Peyer's patch (tissue), 4 donors: ENCODE measurements around the gene ASIC5. TPM values are rescaled to one million over a fixed set of nuclear protein-coding genes. Genes with fewer than 3 reads are reported as not detected.
"Not testable (repeated sequence)": the region's sequence is repeated elsewhere in the genome, so short reads cannot be mapped to it uniquely, and the experiment has no call there.

Experiments used
- DNase-seq, 3 donors: peaks; one replicate each; pipeline ENCODE4 v3.0.0-alpha.2; 2017 to 2019
- H3K27ac ChIP-seq, 4 donors: fragments of 200-600 bp; sonication (generic); one replicate each; pipeline ENCODE4 v1.5.1; 2016 to 2019
- H3K27me3 ChIP-seq, 2 donors: fragments of 200-600 bp; sonication (generic); one replicate each; pipeline ENCODE4 v1.5.1; 2019
- H3K36me3 ChIP-seq, 3 donors: fragments of 200-600 bp; sonication (generic); one replicate each; pipeline ENCODE4 v1.5.1; 2016 to 2019
- H3K4me1 ChIP-seq, 4 donors: fragments of 200-600 bp; sonication (generic); one replicate each; pipeline ENCODE4 v1.5.1; 2016 to 2019
- H3K4me3 ChIP-seq, 4 donors: fragments of 200-600 bp; sonication (generic); 1 replicate in 3 of 4; 2 replicates in 1 of 4; pipeline ENCODE4 v1.5.1; 2016 to 2019; ENCODE audit warnings: mild to moderate bottlenecking in 1 of 4
- H3K9me3 ChIP-seq, 4 donors: fragments of 200-600 bp; sonication (generic); one replicate each; pipeline ENCODE4 v1.5.1; 2016 to 2019; ENCODE audit warnings: mild to moderate bottlenecking in 1 of 4
- POLR2A ChIP-seq, 2 donors: fragments of 450-650 bp; IDR thresholded peaks; one replicate each; pipeline ENCODE4 v1.5.1; 2017; ENCODE audit warnings: antibody characterized with exemption in 2 of 2, mild to moderate bottlenecking in 2 of 2, moderate library complexity in 2 of 2
- total RNA-seq, 4 donors: library from RNA; depleted of rRNA; stranded (reverse); fragments of >200 nt; gene quantifications; one replicate each; pipeline ENCODE4 v1.1.0, GENCODE V29; 2016
- TF ChIP-seq, protein P1 (sequence below), 6 experiments: fragments of 450-650 bp in 4 of 6; fragments of 200-600 bp in 2 of 6; sonication (generic) in 1 of 6; IDR thresholded peaks; one replicate each; pipeline ENCODE4 v1.5.1; 2017 to 2019; ENCODE audit warnings: antibody characterized with exemption in 6 of 6, mild to moderate bottlenecking in 3 of 6, moderate library complexity in 1 of 6

ASIC5 gene
- total RNA-seq, 4 donors from 2014 or later: not detected

DNA sequence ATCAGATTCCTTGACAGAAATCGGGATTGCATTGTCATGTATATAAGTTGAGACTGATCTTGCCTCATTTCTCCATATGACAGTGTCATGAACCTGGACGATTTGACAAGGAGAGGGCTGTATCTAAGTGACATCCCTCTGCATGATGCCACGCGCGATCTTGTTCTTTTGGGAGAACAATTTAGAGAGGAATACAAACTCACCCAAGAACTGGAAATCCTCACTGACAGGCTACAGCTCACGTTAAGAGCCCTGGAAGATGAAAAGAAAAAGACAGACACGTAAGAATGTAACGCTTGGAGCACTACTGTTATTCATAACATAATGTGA is 66.3 kb downstream of the ASIC5 start:
- Histone ChIP-seq H3K27ac (no peak overlapping the region), H3K4me1 (no peaks in the 10 kb centered on the region)
- no peak for DNase-seq

DNA sequence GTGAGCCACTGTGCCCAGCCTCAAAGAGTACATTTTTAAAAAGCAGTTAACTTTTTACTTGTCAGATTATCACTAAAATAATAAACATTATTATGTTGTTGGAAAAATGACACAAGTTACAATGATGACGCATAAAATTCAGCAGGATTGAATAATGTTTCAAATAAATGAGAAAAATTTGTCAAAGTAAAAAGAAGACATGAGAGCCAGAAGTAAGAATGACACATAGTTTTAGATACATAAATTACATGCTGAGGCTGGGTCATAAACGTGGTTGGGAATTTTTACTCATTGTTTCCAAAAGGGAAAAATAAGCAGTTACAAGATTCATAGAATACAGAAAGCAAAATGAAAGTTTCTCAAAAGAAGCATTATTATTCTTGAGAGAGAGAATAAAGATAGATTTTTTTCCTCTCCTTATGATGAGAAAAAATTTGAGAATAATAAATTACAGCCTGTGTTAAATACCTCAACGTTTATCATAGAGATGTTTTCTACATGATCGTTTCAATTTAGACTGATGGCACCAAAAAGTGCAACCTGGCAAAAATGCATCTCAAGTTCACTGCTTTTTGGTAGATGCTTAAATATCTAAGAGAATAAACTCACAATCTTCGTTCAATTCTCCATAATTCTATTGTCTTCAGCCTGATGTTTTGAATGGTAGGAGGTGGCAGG is 66.8 kb downstream of the ASIC5 start:
- H3K27ac ChIP-seq: no peak overlapping the region
- H3K4me1 ChIP-seq: no peaks in the 10 kb centered on the region
- H3K36me3 ChIP-seq: no peaks in the 10 kb centered on the region
- no peaks in the 10 kb centered on the region for H3K27me3 ChIP-seq
- DNase-seq: no peak
- H3K4me3 ChIP-seq: no peak overlapping the region
- no peaks in the 10 kb centered on the region for H3K9me3 ChIP-seq
- TF ChIP-seq POLR2A (IDR thresholded peaks at IDR 0.05): no peak
- TF ChIP-seq, protein P1, sequence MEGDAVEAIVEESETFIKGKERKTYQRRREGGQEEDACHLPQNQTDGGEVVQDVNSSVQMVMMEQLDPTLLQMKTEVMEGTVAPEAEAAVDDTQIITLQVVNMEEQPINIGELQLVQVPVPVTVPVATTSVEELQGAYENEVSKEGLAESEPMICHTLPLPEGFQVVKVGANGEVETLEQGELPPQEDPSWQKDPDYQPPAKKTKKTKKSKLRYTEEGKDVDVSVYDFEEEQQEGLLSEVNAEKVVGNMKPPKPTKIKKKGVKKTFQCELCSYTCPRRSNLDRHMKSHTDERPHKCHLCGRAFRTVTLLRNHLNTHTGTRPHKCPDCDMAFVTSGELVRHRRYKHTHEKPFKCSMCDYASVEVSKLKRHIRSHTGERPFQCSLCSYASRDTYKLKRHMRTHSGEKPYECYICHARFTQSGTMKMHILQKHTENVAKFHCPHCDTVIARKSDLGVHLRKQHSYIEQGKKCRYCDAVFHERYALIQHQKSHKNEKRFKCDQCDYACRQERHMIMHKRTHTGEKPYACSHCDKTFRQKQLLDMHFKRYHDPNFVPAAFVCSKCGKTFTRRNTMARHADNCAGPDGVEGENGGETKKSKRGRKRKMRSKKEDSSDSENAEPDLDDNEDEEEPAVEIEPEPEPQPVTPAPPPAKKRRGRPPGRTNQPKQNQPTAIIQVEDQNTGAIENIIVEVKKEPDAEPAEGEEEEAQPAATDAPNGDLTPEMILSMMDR (IDR thresholded peaks at IDR 0.05): no peak

More for the DNA sequence above, 66.3 kb downstream of the ASIC5 start:
- no peaks in the 10 kb centered on the region for H3K36me3 ChIP-seq
- TF ChIP-seq, protein P1 (IDR thresholded peaks at IDR 0.05): no peak
- no peak for TF ChIP-seq POLR2A (IDR thresholded peaks at IDR 0.05)
- H3K4me3 ChIP-seq: no peak overlapping the region
- H3K27me3 ChIP-seq: no peaks in the 10 kb centered on the region
- H3K9me3 ChIP-seq: no peaks in the 10 kb centered on the region

DNA sequence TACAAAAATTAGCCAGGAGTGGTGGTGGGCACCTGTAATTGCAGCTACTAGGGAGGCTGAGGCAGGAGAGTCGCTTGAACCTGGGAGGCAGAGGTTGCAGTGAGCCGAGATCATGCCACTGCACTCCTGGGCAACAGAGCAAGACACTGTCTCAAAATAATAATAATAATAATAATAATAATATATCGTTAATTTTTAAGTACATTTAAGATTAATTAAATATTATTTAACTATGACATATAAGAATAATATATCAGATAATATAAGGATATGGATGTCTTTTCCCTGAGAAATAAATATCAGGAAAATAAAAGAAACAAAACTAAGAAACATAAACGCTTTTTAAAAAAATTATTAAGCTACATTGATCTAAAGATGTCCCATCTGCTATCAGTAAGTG is 68.5 kb downstream of the ASIC5 start:
- H3K36me3 ChIP-seq, H3K4me1 ChIP-seq, DNase-seq, H3K27me3 ChIP-seq, H3K27ac ChIP-seq, H3K9me3 ChIP-seq, H3K4me3 ChIP-seq: not testable (repeated sequence)

DNA sequence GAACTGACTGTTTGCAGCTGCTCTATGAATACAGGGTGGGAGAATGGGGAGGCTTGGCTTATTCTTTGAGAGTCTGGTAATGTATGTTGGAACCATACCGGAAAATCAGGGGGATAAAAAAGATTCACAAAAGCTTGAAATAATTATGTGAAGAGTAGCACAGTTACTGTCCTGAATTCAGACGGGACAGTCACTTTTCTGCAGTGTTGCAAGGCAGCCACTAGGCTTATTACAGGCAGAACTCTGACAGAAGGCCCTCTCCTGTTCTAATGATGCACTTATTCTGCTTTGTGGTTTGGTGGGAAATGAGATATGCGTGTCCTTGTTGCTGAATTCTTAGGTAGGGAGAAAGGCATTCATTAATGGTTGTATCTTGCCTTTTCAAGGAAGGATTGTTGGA is 70.1 kb downstream of the ASIC5 start:
- DNase-seq: no peak
- Histone ChIP-seq H3K36me3 (no peaks in the 10 kb centered on the region), H3K9me3 (no peaks in the 10 kb centered on the region), H3K4me1 (no peaks in the 10 kb centered on the region), H3K27ac (no peak overlapping the region), H3K4me3 (no peak overlapping the region), H3K27me3 (no peaks in the 10 kb centered on the region)
- TF ChIP-seq, protein P1 (IDR thresholded peaks at IDR 0.05): peak in 2 of 6 experiments; percentile 12 to 15
- no peak for TF ChIP-seq POLR2A (IDR thresholded peaks at IDR 0.05)

DNA sequence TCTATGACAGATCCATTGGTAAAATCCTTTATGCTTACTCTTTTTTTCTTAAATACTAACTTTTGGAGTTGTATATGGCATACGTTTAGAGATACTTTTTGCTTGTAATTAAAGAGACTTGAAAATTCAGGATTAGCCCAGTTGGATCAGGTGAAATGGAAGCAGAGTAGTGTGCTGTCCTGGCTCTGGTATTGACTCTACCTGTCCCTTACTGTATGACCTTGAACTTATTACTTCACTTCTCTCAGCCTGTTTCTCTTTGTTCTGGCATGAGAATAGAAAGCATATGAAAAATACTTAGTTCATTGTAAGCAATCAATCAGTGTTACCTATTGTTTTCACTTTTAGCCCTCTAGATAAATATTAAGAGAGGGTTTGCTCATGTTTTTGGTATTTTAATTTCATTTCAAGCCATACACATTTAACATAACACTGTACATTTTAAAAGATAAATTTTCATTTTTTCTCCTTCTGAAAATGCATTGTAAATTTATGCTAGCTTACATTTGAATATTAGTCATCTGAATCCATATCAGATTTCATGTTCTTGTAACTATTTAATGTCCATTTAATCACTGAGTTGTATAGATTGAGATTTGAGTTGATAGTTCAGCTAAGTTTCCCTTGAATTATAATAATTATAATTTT is 71.4 kb downstream of the ASIC5 start:
- DNase-seq: no peak
- no peak for TF ChIP-seq POLR2A (IDR thresholded peaks at IDR 0.05)
- TF ChIP-seq, protein P1 (IDR thresholded peaks at IDR 0.05): no peak
- Histone ChIP-seq H3K9me3 (no peaks in the 10 kb centered on the region), H3K27ac (no peak overlapping the region), H3K36me3 (no peaks in the 10 kb centered on the region), H3K4me3 (no peak overlapping the region), H3K27me3 (no peaks in the 10 kb centered on the region), H3K4me1 (no peaks in the 10 kb centered on the region)

DNA sequence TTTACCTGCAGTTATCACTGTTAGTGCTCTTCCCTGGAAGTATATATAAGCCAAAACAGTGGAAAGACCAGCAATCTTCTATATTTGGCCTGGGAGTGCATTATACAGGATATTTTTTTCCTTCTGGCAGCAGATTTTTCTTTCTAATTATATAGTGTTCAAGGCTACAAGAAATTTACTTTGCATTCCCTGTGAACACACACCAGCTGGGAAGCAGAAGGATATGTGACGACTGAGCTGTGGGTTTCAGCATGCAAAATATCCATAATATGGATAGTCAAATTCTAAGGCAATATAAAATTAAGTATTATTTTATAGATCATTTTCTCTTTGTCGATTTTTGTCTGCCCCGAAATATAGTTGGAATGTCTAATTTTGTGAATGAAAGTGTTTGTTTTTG is 76.1 kb downstream of the ASIC5 start:
- Histone ChIP-seq H3K27ac (no peak overlapping the region), H3K27me3 (no peaks in the 10 kb centered on the region)

More for the DNA sequence above, 76.1 kb downstream of the ASIC5 start:
- H3K9me3 ChIP-seq: no peaks in the 10 kb centered on the region
- no peak for TF ChIP-seq POLR2A (IDR thresholded peaks at IDR 0.05)
- TF ChIP-seq, protein P1 (IDR thresholded peaks at IDR 0.05): no peak
- DNase-seq: no peak
- H3K4me3 ChIP-seq: no peak overlapping the region
- no peaks in the 10 kb centered on the region for H3K4me1 ChIP-seq
- no peaks in the 10 kb centered on the region for H3K36me3 ChIP-seq
